GM18520 (cell line): ENCODE results near the gene ROR1.

Experiments
- ATAC-seq: cut with Tn5 transposase; IDR thresholded peaks from one replicate; pipeline ENCODE4 v1.9.1; 2021; ENCODE audit not compliant: unreplicated experiment

Gene ROR1

GRCh38 chr1:64167176-64167575 is 393.4 kb downstream of the ROR1 start:
- ATAC-seq: no peak

- ATAC-seq: no peak
These were observed 397.4 kb downstream of the ROR1 start for GRCh38 chr1:64171246-64171645.

- ATAC-seq: peak; percentile 69
These were observed 398.0 kb downstream of the ROR1 start for GRCh38 chr1:64171797-64172281.

- ATAC-seq: peak; percentile 31
These were observed 398.7 kb downstream of the ROR1 start for GRCh38 chr1:64172458-64172983.

- ATAC-seq: no peak
These were observed 399.6 kb downstream of the ROR1 start for GRCh38 chr1:64173336-64173940.

- no peak for ATAC-seq
These were observed 401.8 kb downstream of the ROR1 start for GRCh38 chr1:64175639-64176038.

GRCh38 chr1:64176659-64177058 is 402.8 kb downstream of the ROR1 start:
- no peak for ATAC-seq

GRCh38 chr1:64179588-64179987 is 405.8 kb downstream of the ROR1 start:
- no peak for ATAC-seq

- ATAC-seq: no peak
These were observed 408.4 kb downstream of the ROR1 start for GRCh38 chr1:64182207-64182606.

- no peak for ATAC-seq
These were observed 409.7 kb downstream of the ROR1 start for GRCh38 chr1:64183395-64184002.

- no peak for ATAC-seq
These were observed 410.2 kb downstream of the ROR1 start for GRCh38 chr1:64184003-64184440.

- no peak for ATAC-seq
These were observed 412.5 kb downstream of the ROR1 start for GRCh38 chr1:64186138-64186897.

- ATAC-seq: no peak
These were observed 413.1 kb downstream of the ROR1 start for GRCh38 chr1:64186898-64187280.

GRCh38 chr1:64187646-64188045 is 413.8 kb downstream of the ROR1 start:
- ATAC-seq: no peak

- ATAC-seq: no peak
These were observed 418.5 kb downstream of the ROR1 start for GRCh38 chr1:64192290-64192689.

GRCh38 chr1:64194168-64195080 is 420.6 kb downstream of the ROR1 start:
- no peak for ATAC-seq

- no peak for ATAC-seq
These were observed 421.2 kb downstream of the ROR1 start for GRCh38 chr1:64195081-64195395.

GRCh38 chr1:64196074-64196870 is 422.5 kb downstream of the ROR1 start:
- ATAC-seq: no peak

- ATAC-seq: no peak
These were observed 423.3 kb downstream of the ROR1 start for GRCh38 chr1:64197076-64197475.

GRCh38 chr1:64199154-64199553 is 425.3 kb downstream of the ROR1 start:
- ATAC-seq: no peak
